ENCODE measurements around the gene USP48.

USP48 gene

DNA sequence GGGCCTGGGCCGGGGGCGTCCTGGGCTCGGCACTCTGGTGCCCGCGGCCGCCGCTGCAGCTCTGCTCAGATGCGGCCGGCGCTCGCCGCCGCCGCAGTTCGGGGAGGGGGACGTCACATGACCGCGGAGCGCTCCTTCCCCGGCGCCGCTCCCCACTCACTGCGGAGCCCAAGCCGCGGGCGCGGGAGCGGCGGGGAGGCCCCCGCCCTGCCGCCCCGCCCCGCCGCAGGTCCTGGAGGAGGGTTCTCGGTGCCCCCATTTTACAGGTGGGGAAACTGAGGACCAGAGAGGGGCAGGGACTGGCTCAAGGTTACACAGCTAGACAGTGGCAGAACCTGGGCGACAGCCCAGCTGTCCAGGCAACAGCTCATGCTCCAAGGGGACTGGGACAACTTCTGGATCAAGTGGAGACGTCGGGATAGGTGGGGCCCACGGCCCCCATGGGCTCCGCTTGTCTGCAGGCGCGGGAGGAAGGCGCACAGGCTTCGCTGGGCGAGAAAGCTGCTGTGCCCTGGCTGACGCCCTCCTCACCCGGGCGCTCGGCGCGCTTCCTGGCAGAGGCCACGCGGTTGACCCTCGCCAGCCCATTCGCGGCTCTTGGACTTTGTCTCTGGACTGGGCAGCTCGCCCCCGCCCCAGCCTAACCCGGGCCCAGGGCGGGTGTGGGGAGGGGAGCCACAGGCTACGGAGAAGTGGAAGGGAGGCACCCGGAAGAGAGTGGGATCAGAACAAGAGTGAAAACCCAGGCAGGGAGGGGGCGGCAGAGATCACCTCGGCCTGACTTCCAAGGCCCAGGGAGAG is 113.5 kb downstream of the USP48 start, which contains the start of gene RAP1GAP:
RAP1GAP (minus strand) TSS at position 100 of the 801 bp plus-strand sequence. CDS start 49,325 bp downstream, outside the sequence.
- DNase-seq (ENCODE audit: low read depth in 2 of 2), result no peak

DNA sequence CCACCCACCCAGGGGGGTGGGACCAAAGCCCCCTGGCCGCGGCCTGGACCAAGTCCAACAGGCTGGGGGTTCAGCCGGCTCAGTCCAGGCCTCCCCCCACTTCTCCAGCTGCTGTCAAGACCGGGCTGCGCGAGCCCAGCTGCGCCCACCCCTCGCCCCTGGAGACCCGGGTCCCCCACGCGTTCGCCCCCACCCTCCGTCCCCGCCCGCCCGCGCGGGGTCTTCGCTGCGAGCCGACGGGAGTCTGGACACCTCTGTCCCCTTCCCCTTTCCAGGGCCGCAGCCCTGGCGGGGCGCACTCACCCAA is 114.0 kb downstream of the USP48 start:
- no peak for DNase-seq (ENCODE audit: low read depth in 2 of 2)

DNA sequence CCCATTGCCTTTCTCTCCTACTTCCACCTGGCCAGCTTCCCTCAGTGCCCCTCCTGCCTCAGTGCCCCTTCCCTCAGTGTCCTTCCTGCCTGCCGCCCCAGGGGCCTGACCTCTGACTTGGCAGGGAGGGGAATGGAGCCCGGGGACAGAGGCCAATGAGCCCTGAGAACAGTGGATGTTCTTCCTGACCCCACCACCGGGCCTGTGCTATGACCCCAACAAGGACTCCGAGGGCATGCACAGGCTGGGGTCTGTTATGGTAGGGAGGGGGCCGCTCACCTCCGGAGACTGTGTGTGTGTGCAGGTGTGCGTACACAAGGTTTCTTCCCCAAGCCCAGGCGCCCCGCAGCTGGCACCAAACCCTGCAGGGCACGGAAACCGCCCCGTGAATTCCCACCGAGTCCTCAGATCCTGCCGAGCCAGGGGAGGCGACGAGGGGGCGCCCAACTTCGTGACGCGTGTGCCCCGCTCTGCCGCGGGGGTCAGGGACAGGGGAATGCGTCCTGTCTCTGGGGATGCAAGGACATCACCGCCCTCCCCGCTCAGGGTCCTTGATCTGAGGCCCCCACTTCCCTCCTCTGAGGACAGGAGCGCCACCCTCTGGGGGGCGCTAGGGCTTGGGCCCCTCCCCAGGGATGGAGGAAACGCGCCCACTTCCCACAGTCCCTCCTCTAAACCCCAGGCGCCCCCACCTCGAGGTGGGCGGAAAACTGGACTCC is 114.6 kb downstream of the USP48 start:
- no peak for DNase-seq (ENCODE audit: low read depth in 2 of 2)

DNA sequence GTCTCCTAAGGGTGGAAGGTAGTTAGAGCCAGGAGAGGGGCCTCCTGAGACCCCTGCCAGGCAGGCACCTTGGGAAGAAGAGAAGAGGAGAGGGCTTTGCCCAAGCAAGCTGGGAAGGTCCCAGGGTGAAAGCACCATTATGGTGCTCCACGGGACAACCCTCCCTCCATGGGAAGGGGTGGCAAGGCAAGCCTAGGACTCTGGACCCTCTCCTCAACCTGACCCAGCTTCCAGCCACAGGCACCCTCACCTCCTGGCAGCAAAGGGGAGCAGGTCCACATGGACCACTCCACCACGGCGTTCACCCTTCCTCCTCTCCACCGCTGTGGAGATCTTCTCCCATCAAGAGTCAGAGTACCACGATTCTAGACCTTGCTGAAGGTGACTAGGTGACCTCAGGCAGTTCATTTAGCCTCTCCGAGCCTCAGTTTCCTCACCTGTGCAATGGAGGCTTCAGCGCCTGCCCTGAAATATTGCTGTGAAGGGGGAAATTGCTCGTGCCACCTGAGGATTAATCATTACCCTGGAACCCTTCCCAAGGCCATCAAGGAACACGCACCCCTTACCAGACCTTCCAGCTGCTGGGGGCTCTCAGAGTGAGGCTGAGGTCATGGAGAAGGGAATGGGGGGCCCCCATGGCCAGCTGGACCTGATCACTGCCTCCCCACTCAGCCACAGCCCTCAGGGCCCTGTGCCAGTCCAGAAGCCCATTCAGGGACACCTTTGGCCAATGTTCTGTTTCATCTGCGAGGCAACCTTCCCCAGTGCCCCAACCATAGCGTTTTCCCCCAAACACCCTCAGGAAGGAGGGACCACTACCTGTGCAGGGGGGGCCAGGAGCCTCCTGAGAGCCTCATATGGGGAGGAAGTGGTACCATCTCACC is 115.4 kb downstream of the USP48 start:
- no peak for DNase-seq (ENCODE audit: low read depth in 2 of 2)

DNA sequence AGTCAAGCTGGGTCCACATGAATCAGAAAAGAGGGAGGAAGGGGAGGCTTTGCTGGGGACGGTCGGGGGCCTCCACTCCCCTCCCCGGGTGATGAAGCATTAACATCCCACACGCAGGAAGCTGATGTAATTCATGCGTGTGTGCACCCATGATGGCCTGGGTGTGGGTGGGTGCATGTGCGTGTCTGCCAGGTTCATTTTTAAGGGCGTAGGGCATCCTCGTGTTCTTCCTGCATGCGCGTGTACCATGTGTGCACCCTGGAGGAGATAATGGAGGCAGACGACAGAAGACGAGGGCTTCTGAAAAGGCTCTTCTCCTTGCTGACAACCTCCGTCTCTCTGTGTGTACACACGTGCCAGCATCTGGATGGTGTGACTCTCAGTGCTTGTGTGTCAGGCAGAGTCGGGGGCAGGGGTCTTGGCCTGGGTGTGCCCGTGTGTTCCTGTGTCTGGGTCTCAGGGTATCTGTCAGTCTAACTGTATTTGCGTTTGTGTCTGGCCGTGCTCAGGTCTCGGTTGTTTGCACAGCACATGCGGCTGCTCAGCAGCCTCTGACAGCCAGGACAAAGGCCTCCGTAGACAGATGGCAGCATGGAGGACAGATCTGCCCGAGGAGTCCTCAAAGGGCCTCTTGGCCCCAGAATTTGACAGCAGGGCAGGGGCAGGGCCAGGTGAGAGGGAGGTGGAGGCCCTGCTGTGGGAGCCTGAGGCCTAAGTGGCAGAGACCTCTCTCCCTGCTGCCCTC is 116.2 kb downstream of the USP48 start:
- DNase-seq (ENCODE audit: low read depth in 2 of 2), result no peak

DNA sequence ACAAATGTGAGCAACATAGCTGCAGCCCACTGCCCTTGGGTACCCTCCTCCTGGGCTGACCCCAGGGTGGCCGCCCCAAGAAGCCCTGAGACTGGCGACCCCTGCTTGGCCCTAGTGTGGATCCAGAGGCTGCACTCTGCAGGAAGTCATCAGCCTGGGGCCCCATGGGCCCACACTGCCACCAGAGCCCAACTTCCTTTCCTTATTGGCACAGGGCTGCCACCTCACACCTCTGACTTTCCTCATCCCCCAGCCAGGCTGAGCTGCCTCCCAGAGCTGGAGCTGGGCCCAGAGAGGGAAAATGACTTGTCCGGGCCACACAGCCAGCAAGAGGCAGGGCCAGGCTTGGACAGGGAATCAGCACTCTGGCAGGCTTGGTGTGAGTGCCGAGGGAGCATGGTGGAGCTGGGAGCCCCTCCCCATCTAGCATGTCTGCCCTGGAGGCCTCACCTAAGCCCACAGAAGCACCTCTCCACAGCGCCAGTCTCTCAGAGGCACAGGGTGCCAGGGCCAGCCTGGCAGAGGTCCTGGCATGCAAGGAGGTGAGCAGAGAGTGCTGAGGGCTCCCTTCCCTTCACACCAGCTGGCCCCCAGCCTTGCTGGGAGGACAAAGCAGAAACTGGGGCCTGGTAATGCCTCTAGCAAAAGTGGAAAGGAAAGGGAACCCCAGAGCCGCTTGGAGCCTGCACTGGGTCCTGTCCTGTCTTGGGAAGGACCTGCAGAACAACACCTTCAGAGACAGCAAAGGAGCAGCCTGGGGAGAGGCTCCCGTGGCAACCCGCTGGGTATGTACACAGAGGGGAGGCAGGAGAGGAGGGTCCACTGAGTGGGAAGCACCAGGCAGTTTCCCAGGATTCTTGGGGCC is 117.0 kb downstream of the USP48 start:
- DNase-seq (ENCODE audit: low read depth in 2 of 2), result no peak

DNA sequence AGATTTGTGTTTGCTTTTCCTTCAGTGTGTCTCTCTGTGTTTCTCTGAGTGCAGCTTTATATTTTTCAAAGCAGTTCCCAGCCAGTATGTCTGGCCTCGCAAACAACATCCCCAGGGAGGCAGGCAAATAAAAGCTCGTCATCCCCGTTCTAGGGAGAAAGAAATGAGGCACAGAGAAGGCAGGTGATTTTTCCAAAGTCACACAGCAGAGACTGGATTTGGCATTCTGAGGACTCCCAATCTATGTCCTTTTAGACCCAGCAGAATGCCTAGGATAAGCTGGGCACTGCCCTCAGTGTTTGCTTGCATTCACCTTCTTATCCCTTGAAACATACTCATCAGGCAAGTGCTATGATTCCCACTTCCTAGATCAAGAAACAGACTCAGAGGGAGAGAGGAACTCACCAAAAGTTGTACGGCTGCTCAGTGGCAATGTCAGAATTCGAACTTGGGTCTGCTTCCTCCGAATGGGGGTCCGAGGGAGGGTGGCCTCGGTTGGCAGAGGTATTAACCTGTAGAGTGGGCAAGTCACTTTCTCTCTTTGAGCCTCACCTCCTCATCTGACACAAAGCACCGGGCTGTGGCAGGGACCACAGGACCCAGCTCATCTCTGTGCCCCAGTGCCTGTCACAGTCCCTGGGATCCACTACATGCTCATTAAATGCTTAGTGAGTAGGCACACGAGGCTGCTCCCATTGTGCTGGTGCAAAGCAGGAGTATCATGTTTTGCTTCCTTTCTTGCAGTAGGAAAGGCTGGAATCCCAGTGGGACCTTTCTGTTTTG is 118.0 kb downstream of the USP48 start:
- DNase-seq (ENCODE audit: low read depth in 2 of 2), result no peak

DNA sequence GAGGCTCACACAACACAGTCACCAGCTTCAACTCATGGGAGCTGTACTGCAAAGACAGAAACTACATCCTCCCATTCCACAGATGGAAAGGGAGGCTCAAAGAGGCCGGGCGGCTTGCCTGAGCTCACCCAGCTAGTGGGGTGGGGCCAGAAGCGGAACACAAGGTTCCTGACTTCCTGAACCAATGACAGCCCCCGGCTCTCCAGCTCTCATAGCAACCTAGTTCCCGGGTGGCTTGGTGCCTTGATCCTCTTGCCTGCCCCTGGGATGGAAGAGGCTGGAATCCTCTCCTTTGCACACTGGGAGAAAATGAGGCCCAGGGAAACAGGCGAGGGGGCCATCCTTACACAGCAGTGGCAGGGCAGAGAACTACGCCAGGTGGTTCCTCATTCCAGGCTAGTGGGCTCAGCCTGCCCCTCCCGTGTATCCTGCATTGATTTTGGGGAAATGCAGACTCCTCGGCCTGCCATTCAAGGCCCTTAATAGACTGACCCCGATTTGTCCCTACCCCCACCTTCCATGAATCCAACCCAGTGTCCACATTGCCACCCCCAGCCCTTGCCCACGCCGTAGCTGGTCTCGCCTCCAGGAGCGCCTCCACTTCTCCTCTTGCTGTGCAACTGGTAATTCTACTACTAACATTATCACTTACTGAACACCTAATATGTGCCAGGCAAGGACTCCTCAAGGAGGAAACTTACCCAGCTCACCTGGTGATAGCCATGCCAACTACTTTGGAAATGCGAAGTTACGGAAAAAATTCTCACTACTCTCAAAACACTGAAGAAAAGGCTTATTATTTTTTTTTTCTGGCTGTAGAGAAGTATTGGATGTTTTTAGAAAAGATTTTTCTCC is 118.8 kb downstream of the USP48 start:
- no peak for DNase-seq (ENCODE audit: low read depth in 2 of 2)

DNA sequence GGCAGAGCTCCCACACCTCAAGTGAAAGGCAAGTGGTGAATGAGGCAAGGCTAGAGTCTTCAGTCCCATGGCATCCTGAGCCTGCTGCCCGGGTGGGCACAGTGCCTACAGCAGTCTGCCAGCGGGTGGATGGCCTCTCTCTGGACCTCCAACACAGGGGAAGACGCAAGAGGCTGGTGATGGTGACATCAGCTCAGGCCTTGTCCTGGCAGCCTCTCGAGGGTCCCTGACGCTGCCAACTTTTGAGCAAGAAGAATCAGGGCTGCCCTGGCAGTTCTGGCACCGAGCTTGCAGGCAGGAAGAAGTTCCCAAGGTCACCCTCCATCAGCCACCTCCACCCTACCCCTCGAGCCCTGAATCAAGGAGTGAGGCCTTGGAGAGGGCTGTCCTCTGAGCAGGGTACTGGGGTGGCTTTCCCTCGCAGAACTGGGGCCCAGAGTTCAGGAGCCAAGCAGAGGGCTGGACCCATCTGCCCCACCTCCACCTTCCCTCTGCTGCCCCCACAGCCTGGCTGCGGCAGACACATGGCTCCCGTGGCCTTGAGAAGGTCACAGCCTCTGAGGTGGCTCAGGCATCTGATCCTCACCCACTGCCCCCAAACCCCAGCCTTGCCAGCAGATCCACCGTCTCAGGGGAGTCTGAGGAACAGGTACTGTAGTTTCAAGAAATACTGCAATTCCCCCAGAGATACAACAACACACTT is 119.5 kb downstream of the USP48 start:
- DNase-seq (ENCODE audit: low read depth in 2 of 2), result no peak

DNA sequence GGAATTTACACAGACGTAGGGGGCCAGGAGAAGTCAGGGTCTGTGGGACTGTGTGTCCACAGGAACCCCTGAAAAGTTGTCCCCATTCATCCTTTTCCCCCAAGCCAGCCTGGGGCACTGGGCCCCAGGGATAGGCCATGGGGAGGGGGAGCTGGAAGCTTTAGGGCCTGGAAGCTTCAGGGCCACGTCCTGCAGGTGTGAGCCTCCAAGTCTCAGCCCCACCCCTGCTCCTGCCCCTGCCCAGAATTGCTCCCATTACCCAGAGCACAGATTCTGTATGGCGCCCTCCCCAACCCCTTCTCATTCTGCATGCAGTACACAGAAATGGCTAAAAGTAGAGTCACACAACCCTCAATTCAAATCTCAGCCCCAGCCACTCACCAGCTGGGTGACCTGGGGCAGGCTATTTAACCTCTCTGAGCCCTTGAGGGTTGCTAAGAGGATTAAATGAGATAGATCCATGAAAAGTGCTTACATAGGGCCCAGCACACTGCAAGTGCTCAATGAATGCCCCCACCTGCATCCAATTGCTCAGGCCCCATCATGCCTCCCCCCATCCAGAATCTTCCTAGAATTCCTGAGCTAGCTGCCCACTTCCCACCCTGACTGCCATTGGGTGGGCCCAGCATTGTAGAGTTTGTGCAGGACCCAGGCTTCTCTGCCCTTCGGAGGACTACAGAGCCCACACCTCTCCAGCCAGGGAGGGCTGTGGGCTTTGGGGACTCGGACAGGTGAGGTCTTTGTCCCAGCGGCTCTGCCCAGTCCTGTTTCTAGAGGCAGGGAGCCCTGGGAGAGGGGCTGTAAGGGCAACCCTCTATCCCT is 120.3 kb downstream of the USP48 start:
- no peak for DNase-seq (ENCODE audit: low read depth in 2 of 2)

DNA sequence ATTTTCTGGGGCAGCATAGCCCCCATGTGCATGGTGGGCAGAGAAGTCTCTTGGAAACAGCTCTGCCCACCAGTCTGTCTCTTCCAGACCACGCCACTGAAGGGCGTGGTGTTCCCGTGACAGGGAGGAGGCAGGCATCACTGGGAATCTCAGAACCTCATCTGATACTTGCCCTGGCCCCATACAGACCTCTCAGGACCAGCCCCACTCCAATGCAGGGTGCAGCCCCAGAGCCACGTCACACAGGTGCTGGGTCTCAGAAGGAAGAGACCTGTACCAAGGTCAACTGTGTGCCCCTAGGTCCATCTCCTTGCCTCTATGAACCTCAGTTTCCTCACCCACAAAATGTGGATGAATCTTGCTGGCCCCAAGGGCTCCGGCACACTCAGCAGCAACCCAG is 121.1 kb downstream of the USP48 start:
- DNase-seq (ENCODE audit: low read depth in 2 of 2), result no peak

DNA sequence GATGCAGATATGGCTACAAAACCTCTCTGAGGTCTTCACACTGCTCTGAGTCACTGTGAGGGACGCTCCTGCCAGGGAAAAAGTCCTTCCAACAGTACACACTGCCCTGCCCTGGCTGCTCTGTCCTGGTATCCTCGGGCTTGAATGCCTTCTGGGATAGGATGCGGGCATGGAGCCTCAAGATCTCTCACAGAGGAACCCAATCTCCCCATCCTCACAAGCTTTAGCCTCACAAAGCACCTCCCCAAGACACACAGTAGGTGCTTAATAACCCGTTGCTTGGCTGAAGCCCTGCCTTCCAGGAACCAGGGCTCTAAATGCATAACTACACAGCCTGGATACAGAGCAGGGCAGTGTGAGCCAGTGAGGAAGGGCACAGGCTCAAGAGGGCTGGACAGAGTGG is 123.0 kb downstream of the USP48 start:
- no peak for DNase-seq (ENCODE audit: low read depth in 2 of 2)

DNA sequence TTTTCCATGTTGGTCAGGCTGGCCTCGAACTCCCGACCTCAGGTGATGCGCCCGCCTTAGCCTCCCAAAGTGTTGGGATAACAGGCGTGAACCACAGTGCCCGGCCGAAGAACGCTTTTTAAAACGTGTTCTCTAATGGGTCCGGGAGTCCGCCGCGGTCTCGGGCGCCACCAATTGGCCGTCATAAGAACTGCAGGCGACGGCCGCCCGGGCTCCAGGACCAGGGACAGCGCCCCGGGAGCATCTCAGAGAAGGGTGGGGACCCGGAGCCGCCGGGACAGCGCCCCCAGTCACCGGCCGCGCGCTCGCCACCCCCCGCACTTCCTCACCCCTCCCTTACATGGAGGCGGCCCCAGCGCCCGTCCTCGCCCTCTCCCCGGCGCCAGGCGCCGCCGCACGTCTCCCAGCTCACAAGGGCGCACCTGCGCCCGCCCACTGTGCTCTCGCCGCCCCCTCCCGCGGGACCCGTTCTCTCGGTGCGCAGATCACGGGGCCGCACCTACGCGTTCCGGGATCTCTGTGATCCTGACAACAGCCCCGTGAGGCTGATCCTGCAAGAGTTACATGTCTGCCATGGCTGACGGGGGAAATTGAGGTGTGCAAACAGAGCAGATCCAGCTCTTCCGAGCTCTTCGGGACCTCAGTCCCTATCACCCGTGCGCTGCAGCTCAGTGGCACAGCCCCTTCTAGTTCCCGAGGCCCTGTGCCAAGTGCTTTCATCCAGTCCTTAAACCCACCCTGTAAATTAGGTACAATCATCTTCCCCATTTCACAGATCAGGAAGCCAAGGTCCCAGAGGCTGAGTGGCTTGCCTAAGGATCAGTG is 123.6 kb downstream of the USP48 start:
- peak in 1 of 2 experiments; percentile 14 for DNase-seq (ENCODE audit: low read depth in 2 of 2)

DNA sequence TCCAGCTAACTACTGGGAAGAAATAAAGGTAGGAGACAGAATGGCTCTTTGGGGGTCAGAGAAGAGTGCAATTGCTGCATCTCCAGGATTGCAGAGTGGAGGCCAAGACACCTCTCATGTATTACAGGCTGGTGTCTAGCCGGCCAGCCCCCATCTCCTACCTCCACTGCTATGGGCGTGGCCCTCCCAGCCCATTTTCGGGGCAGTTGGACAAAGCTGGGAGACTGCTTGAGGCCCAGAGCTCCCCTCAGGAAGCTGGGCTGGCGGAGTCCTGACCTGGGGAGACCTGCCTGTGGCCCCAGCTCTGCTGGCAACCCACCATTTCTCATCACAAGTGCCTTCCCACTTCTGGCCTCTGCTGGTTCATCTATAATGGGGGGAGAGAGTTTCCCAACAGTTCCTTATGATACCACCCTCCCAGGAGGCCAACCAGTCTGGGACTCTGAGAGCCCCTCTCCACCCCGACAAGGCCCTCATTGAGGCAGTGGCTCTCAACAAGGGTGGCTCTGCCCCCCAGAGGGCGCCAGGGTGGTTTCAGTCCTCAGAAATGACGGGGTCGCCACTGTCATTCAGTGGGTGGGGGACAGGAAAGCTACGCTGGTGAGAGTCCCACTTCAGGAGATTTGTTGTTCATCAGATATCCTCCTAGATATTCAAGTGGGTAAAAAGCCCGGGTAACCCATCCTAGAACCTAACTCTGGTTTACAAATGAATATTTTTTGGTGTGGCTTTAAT is 125.3 kb downstream of the USP48 start:
- no peak for DNase-seq (ENCODE audit: low read depth in 2 of 2)

DNA sequence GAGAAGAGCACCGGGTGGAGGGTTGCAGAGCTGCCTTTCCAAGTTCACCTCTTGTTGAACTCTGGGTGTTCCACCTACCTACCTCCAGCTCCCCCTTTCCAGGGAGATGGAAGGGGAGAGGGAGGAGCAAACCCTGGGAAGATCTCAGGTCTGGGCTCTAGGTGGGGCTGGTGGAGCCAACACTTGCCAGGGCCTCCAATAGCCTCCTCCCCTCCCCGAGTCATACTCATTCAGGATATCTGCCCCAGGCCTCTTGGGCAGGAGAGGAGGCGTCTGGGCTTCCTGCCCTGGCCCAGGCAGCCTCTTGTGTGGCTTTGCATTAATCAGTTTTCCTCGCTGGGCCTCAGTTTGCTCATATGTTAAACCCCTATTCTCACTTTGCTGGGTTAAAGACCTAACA is 127.2 kb downstream of the USP48 start:
- no peak for DNase-seq (ENCODE audit: low read depth in 2 of 2)

DNA sequence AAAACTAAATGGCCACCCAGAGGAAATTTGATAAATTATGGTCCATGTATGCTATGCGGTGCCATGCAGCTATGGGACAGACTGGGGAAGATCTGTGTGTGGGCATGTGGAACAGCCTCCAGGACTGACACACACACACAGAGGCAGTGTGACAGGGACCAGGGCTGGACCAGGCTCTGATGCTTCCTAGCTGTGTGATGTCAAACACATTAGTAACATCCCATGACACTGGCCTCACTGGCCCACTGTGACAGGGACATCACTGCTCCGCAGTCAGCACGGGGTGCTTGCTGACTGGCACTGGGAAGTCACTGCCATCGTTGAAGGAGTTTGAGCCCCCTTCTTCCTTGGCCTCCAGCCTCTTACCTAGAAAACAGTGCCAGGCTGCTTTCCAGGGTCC is 127.7 kb downstream of the USP48 start:
- no peak for DNase-seq (ENCODE audit: low read depth in 2 of 2)
